Activated CD4-positive, alpha-beta T cell treated with anti-CD3 and anti-CD28 coated beads, Interleukin-2, amount 50 U/mL, for 16 hours (primary cell): ENCODE data around the gene BAG5.
A peak's percentile ranks its signal among the peaks of the same experiment; 100 is the strongest.

Experiments used
- DNase-seq: peaks from one replicate; pipeline ENCODE4 v3.0.0-alpha.2; 2020

Gene BAG5

DNA sequence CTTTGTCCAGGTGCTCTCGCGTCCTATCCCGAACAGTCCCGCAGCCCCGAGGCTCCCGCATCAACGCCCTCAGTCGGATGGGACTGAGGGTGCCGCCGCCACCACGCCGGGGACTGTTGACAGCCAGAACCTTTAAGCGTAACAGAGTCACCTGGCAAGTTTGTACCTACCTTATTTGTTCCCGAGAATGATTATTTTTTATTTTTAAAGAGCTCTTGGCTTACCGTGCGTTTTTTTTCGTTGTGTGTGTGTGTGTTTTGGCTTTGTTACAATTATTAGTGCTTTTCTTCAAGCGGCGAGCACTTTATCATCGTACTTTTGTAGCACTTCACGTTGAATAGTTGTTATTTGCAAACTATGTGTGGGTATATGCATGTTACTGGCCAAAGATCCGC, 766 bp upstream of the BAG5 start:
- peak; percentile 15 for DNase-seq

DNA sequence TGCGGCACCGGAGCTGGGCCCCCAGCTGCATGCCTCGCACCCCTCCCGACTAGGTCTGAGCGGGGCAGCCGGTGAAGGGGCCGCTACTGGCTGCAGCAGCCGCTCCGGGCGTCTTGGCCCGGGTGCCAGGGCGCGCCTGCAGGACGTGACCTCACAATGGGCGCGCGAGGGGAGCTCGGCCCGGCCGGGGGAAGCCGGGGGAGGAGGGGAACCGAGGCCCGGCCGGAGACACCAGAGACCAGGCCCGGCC, 353 bp downstream of the BAG5 start:
- DNase-seq, result no peak

DNA sequence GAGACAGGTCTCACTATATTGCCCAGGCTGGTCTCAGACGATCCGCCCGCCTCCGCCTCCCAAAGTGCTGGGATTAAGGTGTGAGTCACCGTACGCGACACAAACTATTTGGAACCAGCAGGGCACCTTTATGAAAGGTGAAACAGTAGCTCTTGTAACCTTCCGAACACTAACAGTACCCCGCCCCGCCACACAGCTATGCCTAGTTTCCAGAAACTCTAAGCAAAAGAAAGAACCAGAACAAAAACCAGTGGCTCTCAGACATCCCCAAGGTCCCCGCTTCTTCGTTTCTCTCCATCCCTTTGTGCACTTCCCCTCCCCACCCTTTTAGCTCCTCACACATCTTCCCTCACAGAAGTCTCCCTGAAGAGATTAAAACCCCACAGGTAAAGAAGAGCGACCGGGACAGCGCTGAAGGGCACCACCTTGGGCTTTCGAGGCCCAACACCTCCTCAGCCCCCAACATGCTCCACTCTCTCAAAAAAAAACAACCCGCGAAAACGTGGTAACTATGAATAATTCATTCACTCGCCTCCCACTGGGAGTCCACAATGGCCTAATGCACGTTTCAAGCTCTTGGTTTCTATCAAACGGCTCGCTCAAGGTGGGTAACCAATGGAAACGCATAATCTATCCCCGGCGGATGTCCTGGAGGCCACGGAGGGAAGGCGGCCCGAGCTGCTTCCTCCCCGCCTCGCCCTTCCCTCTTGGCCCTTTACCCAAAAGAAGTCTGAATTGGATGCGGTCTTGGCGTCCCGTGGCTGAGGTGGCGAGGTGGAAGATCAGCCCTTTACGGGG, 877 bp downstream of the BAG5 start:
- peak; percentile 66 for DNase-seq

DNA sequence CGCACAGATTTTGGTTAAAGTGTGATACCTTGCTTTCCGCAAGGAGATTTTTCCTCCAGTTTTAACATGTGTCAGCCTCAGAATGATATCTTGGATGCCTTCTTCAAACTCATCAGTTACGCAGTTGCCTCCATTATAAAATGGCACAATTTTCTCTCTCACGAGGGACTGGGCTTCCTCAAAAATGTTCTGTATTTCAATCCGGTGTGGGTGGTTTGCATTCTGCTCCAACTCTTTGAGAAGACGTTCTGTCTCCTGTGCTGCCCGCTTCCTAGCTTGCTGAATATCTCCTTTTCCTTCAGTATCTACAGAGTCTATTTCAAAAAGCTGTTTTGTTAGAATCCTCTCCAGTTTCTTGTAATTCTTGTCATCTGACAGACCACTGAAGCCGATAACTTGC, 1.8 kb downstream of the BAG5 start:
- no peak for DNase-seq

DNA sequence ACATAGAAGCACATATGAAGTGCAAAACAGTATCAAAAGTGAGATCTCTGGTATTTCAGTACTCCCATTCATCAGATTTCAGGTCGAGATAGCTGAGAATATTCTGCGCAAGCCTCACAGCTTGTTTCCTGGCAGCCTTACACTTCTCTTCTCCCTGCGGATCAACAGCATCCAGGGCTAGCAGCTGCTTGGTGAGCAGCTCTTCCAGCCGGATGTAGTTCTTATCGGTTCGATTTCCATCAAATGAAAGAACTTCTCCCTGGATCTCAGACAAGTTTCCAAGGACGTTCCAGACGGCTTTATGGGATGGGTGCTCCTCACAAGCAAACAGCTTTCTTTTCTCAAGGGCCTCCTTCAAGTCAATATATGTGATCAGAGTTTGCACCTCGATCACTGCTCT, 2.7 kb downstream of the BAG5 start:
- no peak for DNase-seq

- DNase-seq, result no peak
Observed at GRCh38 chr14:103558071-103558882, 4.2 kb downstream of the BAG5 start.

DNA sequence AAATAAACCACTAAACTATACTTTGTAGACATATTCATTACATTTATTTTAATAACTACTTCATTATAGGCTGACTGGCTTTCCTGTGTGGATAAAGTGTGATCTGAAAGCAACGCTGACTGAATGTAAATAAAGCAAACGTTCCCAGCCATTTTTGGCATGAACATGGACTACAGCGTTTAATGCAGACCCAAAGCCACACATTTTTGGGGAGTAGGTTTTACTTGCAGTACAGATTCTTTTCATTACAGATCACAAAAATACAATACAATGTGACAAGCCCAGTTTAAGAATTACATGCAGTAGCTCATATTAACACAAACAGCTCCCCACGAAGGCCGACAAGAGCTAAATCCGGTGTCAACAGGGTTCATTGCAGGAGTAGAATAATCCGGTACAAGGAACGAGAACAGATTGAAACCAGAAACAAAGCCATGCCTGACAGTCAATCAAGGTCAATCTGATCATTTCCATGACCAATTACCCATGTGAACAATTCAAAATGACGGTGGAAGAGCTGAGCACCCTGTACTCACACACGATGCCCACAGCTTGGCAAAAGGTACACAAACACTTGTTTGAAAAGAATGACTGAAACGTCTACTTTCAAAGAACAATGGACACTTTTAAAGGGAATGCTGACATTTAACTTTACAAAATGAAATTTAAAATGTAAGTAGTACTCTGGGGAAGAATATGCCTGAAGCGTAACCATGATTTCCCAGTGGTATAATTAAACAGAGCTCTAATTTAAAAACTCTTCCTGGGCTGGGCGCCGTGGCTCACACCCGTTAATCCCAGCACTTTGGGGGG, 5.3 kb downstream of the BAG5 start:
- no peak for DNase-seq

- DNase-seq, result no peak
Observed at GRCh38 chr14:103555559-103556337, 6.7 kb downstream of the BAG5 start.

DNA sequence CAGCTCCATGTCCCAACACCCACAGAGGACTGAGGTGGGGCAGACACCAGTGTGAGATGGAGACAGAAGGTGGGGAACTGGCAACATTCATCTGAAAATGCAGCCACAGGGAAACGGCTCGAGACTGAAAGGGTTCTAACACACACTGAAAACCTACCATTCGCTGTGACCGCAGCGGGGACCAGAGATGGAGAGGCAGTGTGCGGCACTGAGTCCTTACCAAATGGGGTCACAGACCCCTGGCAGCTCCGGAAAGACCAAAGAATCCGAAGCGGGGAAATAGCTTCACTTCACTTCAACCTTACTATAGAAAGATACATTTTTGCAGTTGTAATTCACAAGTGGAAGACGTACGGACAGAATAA, 9.6 kb downstream of the BAG5 start:
- no peak for DNase-seq

GRCh38 chr14:103552011-103552845, 10.2 kb downstream of the BAG5 start:
- DNase-seq, result no peak

GRCh38 chr14:103551338-103551762, 11.1 kb downstream of the BAG5 start:
- no peak for DNase-seq

DNA sequence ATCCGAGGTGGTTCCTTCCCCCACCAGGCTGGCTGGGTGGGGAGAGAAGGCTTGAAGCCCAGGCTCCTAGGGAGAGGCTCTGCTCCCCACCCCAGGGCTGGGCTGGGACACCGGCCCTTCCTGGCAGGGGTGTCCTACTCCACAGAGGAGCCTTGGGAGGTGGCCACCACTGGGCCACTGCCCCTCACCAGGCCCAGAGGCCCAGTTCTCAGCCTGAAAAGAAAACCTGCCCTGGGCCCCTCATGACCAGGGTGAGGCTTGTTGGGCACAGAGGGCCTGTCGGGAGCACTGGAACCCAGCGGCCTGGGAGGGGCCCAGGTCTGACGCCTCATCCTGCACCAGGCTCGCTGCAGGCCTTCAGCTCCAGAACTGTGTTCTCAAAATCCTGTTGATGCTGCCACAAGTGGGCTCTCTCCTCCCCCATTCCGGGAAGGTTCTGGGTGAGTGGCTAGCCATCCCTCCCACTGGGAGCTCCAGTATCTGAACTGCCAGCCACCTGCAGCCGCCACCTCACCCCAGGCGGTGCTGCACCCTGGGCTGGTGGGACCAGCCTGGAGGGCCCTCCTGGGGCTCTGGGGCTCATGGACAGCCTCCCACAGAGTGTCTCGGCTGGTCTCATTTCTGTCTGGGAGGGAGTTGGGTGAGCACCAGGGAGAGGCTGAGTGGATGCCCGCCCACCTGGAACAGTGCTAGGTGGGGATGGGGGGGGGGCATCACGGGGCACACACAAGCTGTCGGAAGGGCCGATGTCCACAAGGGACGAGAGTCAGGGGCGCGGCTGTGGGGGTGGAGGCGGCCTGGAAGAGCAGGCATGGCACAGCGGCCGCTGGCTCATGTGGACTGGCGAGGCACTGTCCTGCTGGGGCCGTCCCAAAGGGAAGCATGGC, 11.8 kb downstream of the BAG5 start:
- DNase-seq, result no peak

- no peak for DNase-seq
Observed at GRCh38 chr14:103549361-103550311, 12.8 kb downstream of the BAG5 start.

GRCh38 chr14:103548463-103549351, 13.8 kb downstream of the BAG5 start:
- DNase-seq, result no peak

GRCh38 chr14:103547941-103548462, 14.5 kb downstream of the BAG5 start:
- DNase-seq, result no peak

DNA sequence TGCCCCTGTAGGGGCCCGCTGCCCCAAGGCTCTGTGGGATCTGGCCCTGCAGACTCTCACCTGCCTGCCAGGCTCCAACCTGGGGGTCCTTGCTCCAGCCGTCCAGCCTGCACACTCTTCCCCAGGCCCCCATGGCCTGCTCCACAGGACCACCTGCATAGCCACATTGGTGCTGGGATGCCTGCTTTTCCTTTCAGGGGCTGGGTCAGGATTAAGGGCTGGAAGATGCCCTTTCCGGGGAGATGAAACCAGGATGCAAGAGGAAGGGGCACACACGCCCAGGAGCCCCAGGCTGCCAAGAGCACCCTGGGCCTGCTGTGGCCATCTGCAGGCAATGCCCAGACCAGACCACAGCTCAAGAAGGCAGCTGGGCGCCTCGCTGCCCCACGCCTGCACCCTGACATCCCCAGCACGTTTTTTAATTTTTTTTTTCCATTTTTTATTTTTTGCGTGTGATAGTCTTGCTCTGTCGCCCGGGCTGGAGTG, 15.0 kb downstream of the BAG5 start:
- DNase-seq, result no peak

GRCh38 chr14:103546652-103547454, 15.6 kb downstream of the BAG5 start:
- DNase-seq, result peak; percentile 71
